ENCODE measurements around the gene EIF2S1.
"Not testable (repeated sequence)": the region's sequence is repeated elsewhere in the genome, so short reads cannot be mapped to it uniquely, and the experiment has no call there.

EIF2S1 gene

GRCh38 chr14:67391268-67391667, 31.1 kb downstream of the EIF2S1 start:
- Mint-ChIP-seq H3K27me3 (no peaks in the 10 kb centered on the region), H3K27ac (no peak overlapping the region), H3K9me3 (ENCODE audit: low read depth) (no peaks in the 10 kb centered on the region), H3K4me3 (no peak overlapping the region), H3K36me3 (peaks cover 3% of the 10 kb centered on the region), H3K4me1 (ENCODE audit: low read depth) (peaks cover 6% of the 10 kb centered on the region)

GRCh38 chr14:67392123-67392522, 32.0 kb downstream of the EIF2S1 start:
- Mint-ChIP-seq H3K9me3 (ENCODE audit: low read depth) (no peaks in the 10 kb centered on the region), H3K4me3 (no peak overlapping the region), H3K27me3 (no peaks in the 10 kb centered on the region), H3K4me1 (ENCODE audit: low read depth) (peaks cover 6% of the 10 kb centered on the region), H3K36me3 (no peaks in the 10 kb centered on the region), H3K27ac (no peak overlapping the region)

- H3K27ac Mint-ChIP-seq = no peak overlapping the region
- no peaks in the 10 kb centered on the region for H3K27me3 Mint-ChIP-seq
- no peak overlapping the region for H3K4me3 Mint-ChIP-seq
- H3K36me3 Mint-ChIP-seq = no peaks in the 10 kb centered on the region
- no peaks in the 10 kb centered on the region for H3K9me3 Mint-ChIP-seq (ENCODE audit: low read depth)
- H3K4me1 Mint-ChIP-seq (ENCODE audit: low read depth) = peaks cover 6% of the 10 kb centered on the region
Observed at GRCh38 chr14:67392800-67393199, 32.7 kb downstream of the EIF2S1 start.

- Mint-ChIP-seq H3K36me3 (no peaks in the 10 kb centered on the region), H3K27me3 (no peaks in the 10 kb centered on the region), H3K9me3 (ENCODE audit: low read depth) (no peaks in the 10 kb centered on the region), H3K27ac (no peak overlapping the region), H3K4me3 (no peak overlapping the region), H3K4me1 (ENCODE audit: low read depth) (peaks cover 6% of the 10 kb centered on the region)
Observed at GRCh38 chr14:67393689-67394088, 33.6 kb downstream of the EIF2S1 start.

GRCh38 chr14:67395086-67395875, 35.2 kb downstream of the EIF2S1 start:
- Mint-ChIP-seq H3K4me1 (ENCODE audit: low read depth) (peaks cover 6% of the 10 kb centered on the region), H3K9me3 (ENCODE audit: low read depth) (no peaks in the 10 kb centered on the region), H3K27ac (no peak overlapping the region), H3K27me3 (no peaks in the 10 kb centered on the region), H3K36me3 (no peaks in the 10 kb centered on the region), H3K4me3 (no peak overlapping the region)

GRCh38 chr14:67395876-67396189, 35.7 kb downstream of the EIF2S1 start:
- Mint-ChIP-seq H3K27ac (no peak overlapping the region), H3K9me3 (ENCODE audit: low read depth) (no peaks in the 10 kb centered on the region), H3K27me3 (no peaks in the 10 kb centered on the region), H3K36me3 (no peaks in the 10 kb centered on the region), H3K4me1 (ENCODE audit: low read depth) (peaks cover 3% of the 10 kb centered on the region), H3K4me3 (no peak overlapping the region)

- no peak overlapping the region for H3K4me3 Mint-ChIP-seq
- H3K4me1 Mint-ChIP-seq (ENCODE audit: low read depth) = peaks cover under 1% of the 10 kb centered on the region
- H3K9me3 Mint-ChIP-seq (ENCODE audit: low read depth) = no peaks in the 10 kb centered on the region
Observed at GRCh38 chr14:67396381-67396970, 36.3 kb downstream of the EIF2S1 start.

GRCh38 chr14:67397536-67397935, 37.4 kb downstream of the EIF2S1 start:
- Mint-ChIP-seq H3K4me1 (ENCODE audit: low read depth) (no peaks in the 10 kb centered on the region), H3K27me3 (no peaks in the 10 kb centered on the region), H3K9me3 (ENCODE audit: low read depth) (no peaks in the 10 kb centered on the region), H3K36me3 (no peaks in the 10 kb centered on the region), H3K27ac (no peak overlapping the region), H3K4me3 (no peak overlapping the region)

More at GRCh38 chr14:67396381-67396970, 36.3 kb downstream of the EIF2S1 start:
- Mint-ChIP-seq H3K27me3 (no peaks in the 10 kb centered on the region), H3K36me3 (no peaks in the 10 kb centered on the region), H3K27ac (no peak overlapping the region)

GRCh38 chr14:67400434-67400833, 40.3 kb downstream of the EIF2S1 start:
- no peaks in the 10 kb centered on the region for H3K4me1 Mint-ChIP-seq (ENCODE audit: low read depth)
- H3K36me3 Mint-ChIP-seq = no peaks in the 10 kb centered on the region
- H3K27me3 Mint-ChIP-seq = no peaks in the 10 kb centered on the region
- H3K27ac Mint-ChIP-seq = no peak overlapping the region
- no peaks in the 10 kb centered on the region for H3K9me3 Mint-ChIP-seq (ENCODE audit: low read depth)
- no peak overlapping the region for H3K4me3 Mint-ChIP-seq

GRCh38 chr14:67405771-67406170, 45.6 kb downstream of the EIF2S1 start:
- H3K27me3 Mint-ChIP-seq = no peaks in the 10 kb centered on the region

GRCh38 chr14:67408122-67408801, 48.1 kb downstream of the EIF2S1 start:
- H3K27me3 Mint-ChIP-seq; H3K27ac Mint-ChIP-seq; H3K4me3 Mint-ChIP-seq; H3K4me1 Mint-ChIP-seq (ENCODE audit: low read depth); H3K36me3 Mint-ChIP-seq; H3K9me3 Mint-ChIP-seq (ENCODE audit: low read depth): not testable (repeated sequence)

More at GRCh38 chr14:67405771-67406170, 45.6 kb downstream of the EIF2S1 start:
- Mint-ChIP-seq H3K4me1 (ENCODE audit: low read depth) (no peaks in the 10 kb centered on the region), H3K9me3 (ENCODE audit: low read depth) (no peaks in the 10 kb centered on the region), H3K4me3 (no peak overlapping the region), H3K36me3 (no peaks in the 10 kb centered on the region), H3K27ac (no peak overlapping the region)

- H3K36me3 Mint-ChIP-seq = no peaks in the 10 kb centered on the region
- no peaks in the 10 kb centered on the region for H3K9me3 Mint-ChIP-seq (ENCODE audit: low read depth)
- no peak overlapping the region for H3K4me3 Mint-ChIP-seq
- H3K27ac Mint-ChIP-seq = no peak overlapping the region
- H3K27me3 Mint-ChIP-seq = no peaks in the 10 kb centered on the region
- H3K4me1 Mint-ChIP-seq (ENCODE audit: low read depth) = peaks cover 12% of the 10 kb centered on the region
Observed at GRCh38 chr14:67409461-67409860, 49.3 kb downstream of the EIF2S1 start.

GRCh38 chr14:67410313-67410712, 50.2 kb downstream of the EIF2S1 start:
- Mint-ChIP-seq H3K27ac (no peak overlapping the region), H3K36me3 (no peaks in the 10 kb centered on the region), H3K4me1 (ENCODE audit: low read depth) (peaks cover 13% of the 10 kb centered on the region), H3K27me3 (no peaks in the 10 kb centered on the region), H3K9me3 (ENCODE audit: low read depth) (no peaks in the 10 kb centered on the region), H3K4me3 (no peak overlapping the region)

- H3K9me3 Mint-ChIP-seq (ENCODE audit: low read depth) = no peaks in the 10 kb centered on the region
- peak overlapping the region; percentile 72 for H3K4me3 Mint-ChIP-seq
- no peak overlapping the region for H3K27ac Mint-ChIP-seq
- peaks cover 13% of the 10 kb centered on the region for H3K4me1 Mint-ChIP-seq (ENCODE audit: low read depth)
- H3K36me3 Mint-ChIP-seq = no peaks in the 10 kb centered on the region
- no peaks in the 10 kb centered on the region for H3K27me3 Mint-ChIP-seq
Observed at GRCh38 chr14:67411370-67411769, 51.2 kb downstream of the EIF2S1 start.

- Mint-ChIP-seq H3K4me3 (peak within 1 kb of the TSS; percentile 72), H3K27me3 (no peaks in the 10 kb centered on the region), H3K4me1 (ENCODE audit: low read depth) (peaks cover 13% of the 10 kb centered on the region), H3K9me3 (ENCODE audit: low read depth) (no peaks in the 10 kb centered on the region), H3K36me3 (no peaks in the 10 kb centered on the region), H3K27ac (no peak within 1 kb of the TSS)
Observed at GRCh38 chr14:67411820-67412421, 51.8 kb downstream of the EIF2S1 start, which contains the start of gene PLEK2. PLEK2 (minus strand) TSS chr14:67412165; CDS start chr14:67412059, 106 bp downstream.
